ENCODE measurements around the gene SPAG5. TPM values are rescaled to one million over a fixed set of nuclear protein-coding genes. Genes with fewer than 3 reads are reported as not detected.

SPAG5 gene
- total and polyA plus RNA-seq, 9 of the 15 experiments (the other 6 are each of a cell fraction or from before 2014, with no cell fraction given), result 94.4 to 286 (median 151) TPM

DNA sequence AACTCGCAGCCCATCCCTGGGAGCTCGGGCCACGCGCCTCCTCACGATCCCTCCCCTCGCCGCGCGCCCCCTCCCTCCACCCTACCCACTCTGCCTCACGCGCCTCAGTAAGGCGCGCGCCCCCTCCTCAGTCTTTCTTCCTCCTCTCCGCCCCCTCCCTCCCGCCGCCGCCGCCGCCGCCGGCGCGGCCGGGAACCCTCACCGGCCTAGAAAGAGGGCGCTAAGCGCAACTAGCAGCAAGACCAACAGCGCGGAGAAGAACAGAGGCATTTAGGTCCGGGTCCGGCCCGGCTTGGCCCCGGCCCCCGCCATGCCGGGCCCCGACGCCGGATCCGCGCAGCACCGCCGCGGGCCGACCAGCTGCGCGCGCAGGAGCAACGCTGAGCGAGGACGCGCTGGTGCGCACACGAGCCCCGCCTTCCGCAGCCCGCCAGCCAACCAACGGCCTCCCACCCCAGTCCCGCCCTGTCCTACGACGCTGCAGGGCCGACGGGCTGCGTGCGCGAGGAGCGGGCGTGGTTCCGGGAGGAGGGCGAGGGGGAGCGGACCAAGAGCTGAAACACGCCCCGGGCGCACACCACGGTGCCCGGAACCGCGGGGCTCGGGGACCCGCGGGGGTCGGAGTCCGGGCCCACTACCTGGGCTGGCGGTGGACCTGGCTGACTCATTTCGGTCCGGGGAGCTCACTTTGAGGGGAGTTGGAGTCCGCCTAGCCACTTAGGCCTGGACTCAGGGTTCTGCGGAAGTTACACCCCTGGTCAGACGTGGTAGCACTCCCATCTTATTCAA lies 46.2 kb upstream of the SPAG5 start, which contains the start of gene BLTP2 (continued):
- TF ChIP-seq PHTF2 (CRISPR knock-in tag; IDR thresholded peaks at IDR 0.05) (no peak), POU5F1 (IDR thresholded peaks at IDR 0.05; ENCODE audit: borderline replicate concordance, low read depth, low read length, partially characterized antibody) (no peak), CHD1 (IDR thresholded peaks at IDR 0.05; ENCODE audit: low read length) (no peak), PTTG1 (tag; IDR thresholded peaks at IDR 0.05; ENCODE audit: low read depth) (no peak), E2F3 (CRISPR knock-in tag; IDR thresholded peaks at IDR 0.05) (peak; percentile 5; the same call in 1 of the 2 replicates), SREBF1 (IDR thresholded peaks at IDR 0.05; ENCODE audit: borderline replicate concordance, low read depth, low read length) (no peak), ZNF696 (CRISPR knock-in tag; conservative IDR thresholded peaks at IDR 0.05) (no peak), THRAP3 (IDR thresholded peaks at IDR 0.05; ENCODE audit: borderline replicate concordance) (no peak), GTF2E2 (tag; IDR thresholded peaks at IDR 0.05) (no peak), POLR3A (IDR thresholded peaks at IDR 0.05; ENCODE audit: borderline replicate concordance, extremely low read depth, insufficient read depth, insufficient read length) (no peak), NR2F6 (CRISPR knock-in tag; IDR thresholded peaks at IDR 0.05) (no peak), NCOA6 (IDR thresholded peaks at IDR 0.05) (no peak; the same call in 1 of the 2 replicates), CBX8 (IDR thresholded peaks at IDR 0.05; ENCODE audit: borderline replicate concordance, extremely low read depth, low read depth, low read length, poor library complexity, severe bottlenecking) (no peak), BHLHE40 (IDR thresholded peaks at IDR 0.05; ENCODE audit: low read length) (peak; percentile 59; the same call in 1 of the 2 replicates), GATAD2B (IDR thresholded peaks at IDR 0.05; ENCODE audit: borderline replicate concordance) (no peak), RAD51 (IDR thresholded peaks at IDR 0.05; ENCODE audit: borderline replicate concordance, low read depth) (peak; percentile 17; the same call in 1 of the 2 replicates), MIER1 (IDR thresholded peaks at IDR 0.05; ENCODE audit: low read depth) (no peak), IRF2 (CRISPR knock-in tag; IDR thresholded peaks at IDR 0.05) (no peak), RFX1 (IDR thresholded peaks at IDR 0.05) (no peak), NFYB (IDR thresholded peaks at IDR 0.05; ENCODE audit: extremely low read depth, insufficient read length) (peak; percentile 24), EHMT2 (IDR thresholded peaks at IDR 0.05) (no peak)
- TF ChIP-seq, protein P1, sequence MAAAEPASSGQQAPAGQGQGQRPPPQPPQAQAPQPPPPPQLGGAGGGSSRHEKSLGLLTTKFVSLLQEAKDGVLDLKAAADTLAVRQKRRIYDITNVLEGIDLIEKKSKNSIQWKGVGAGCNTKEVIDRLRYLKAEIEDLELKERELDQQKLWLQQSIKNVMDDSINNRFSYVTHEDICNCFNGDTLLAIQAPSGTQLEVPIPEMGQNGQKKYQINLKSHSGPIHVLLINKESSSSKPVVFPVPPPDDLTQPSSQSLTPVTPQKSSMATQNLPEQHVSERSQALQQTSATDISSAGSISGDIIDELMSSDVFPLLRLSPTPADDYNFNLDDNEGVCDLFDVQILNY (CRISPR knock-in tag; IDR thresholded peaks at IDR 0.05), result no peak
- TF ChIP-seq, protein P2, sequence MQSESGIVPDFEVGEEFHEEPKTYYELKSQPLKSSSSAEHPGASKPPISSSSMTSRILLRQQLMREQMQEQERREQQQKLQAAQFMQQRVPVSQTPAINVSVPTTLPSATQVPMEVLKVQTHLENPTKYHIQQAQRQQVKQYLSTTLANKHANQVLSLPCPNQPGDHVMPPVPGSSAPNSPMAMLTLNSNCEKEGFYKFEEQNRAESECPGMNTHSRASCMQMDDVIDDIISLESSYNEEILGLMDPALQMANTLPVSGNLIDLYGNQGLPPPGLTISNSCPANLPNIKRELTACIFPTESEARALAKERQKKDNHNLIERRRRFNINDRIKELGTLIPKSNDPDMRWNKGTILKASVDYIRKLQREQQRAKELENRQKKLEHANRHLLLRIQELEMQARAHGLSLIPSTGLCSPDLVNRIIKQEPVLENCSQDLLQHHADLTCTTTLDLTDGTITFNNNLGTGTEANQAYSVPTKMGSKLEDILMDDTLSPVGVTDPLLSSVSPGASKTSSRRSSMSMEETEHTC (IDR thresholded peaks at IDR 0.05), result no peak
- TF ChIP-seq, protein P3, sequence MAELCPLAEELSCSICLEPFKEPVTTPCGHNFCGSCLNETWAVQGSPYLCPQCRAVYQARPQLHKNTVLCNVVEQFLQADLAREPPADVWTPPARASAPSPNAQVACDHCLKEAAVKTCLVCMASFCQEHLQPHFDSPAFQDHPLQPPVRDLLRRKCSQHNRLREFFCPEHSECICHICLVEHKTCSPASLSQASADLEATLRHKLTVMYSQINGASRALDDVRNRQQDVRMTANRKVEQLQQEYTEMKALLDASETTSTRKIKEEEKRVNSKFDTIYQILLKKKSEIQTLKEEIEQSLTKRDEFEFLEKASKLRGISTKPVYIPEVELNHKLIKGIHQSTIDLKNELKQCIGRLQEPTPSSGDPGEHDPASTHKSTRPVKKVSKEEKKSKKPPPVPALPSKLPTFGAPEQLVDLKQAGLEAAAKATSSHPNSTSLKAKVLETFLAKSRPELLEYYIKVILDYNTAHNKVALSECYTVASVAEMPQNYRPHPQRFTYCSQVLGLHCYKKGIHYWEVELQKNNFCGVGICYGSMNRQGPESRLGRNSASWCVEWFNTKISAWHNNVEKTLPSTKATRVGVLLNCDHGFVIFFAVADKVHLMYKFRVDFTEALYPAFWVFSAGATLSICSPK (IDR thresholded peaks at IDR 0.05; ENCODE audit: borderline replicate concordance), result no peak

Data from K562 (cell line).